Hepatocyte (in vitro differentiated cells): ENCODE data around the gene SMTN. TPM values are rescaled to one million over a fixed set of nuclear protein-coding genes. Genes with fewer than 3 reads are reported as not detected.

Experiments
- DNase-seq: peaks from one replicate; pipeline ENCODE4 v3.0.0-alpha.2; 2016; ENCODE audit warnings: low spot score
- H2AFZ ChIP-seq: fragments of 200-600 bp; sonication (generic); 2 replicates; pipeline ENCODE4 v1.6.0; 2016; ENCODE audit warnings: antibody characterized with exemption, mild to moderate bottlenecking
- H3K27ac ChIP-seq: fragments of 200-600 bp; sonication (generic); 2 replicates; pipeline ENCODE4 v1.5.1; 2016; ENCODE audit warnings: mild to moderate bottlenecking
- H3K27me3 ChIP-seq: fragments of 200-600 bp; sonication (generic); 2 replicates; pipeline ENCODE4 v1.6.1; 2016
- H3K36me3 ChIP-seq: fragments of 200-600 bp; sonication (generic); replicated peaks from 2 replicates; pipeline ENCODE4 v1.5.1; 2016; ENCODE audit warnings: low read depth; ENCODE audit not compliant: insufficient read depth
- H3K4me1 ChIP-seq: fragments of 200-600 bp; sonication (generic); 2 replicates; pipeline ENCODE4 v1.5.1; 2016; ENCODE audit warnings: mild to moderate bottlenecking, moderate library complexity; ENCODE audit not compliant: insufficient read depth
- H3K4me2 ChIP-seq: fragments of 200-600 bp; sonication (generic); 2 replicates; pipeline ENCODE4 v1.6.0; 2016
- H3K4me3 ChIP-seq: fragments of 200-600 bp; sonication (generic); 2 replicates; pipeline ENCODE4 v1.5.1; 2016; ENCODE audit warnings: mild to moderate bottlenecking
- H3K79me2 ChIP-seq: fragments of 200-600 bp; sonication (generic); 2 replicates; pipeline ENCODE4 v1.6.0; 2017; ENCODE audit warnings: mild to moderate bottlenecking
- H3K9me2 ChIP-seq: fragments of 200-600 bp; sonication (generic); replicated peaks from 2 replicates; pipeline ENCODE4 v1.6.0; 2017; ENCODE audit warnings: mild to moderate bottlenecking; ENCODE audit not compliant: insufficient read depth
- H3K9me3 ChIP-seq: fragments of 200-600 bp; sonication (generic); 2 replicates; pipeline ENCODE4 v1.5.1; 2016; ENCODE audit warnings: low read depth, mild to moderate bottlenecking
- H4K20me1 ChIP-seq: fragments of 200-600 bp; sonication (generic); 2 replicates; pipeline ENCODE4 v1.6.0; 2016; ENCODE audit warnings: mild to moderate bottlenecking; ENCODE audit not compliant: insufficient read depth, poor library complexity, severe bottlenecking
- EZH2 ChIP-seq: fragments of 200-600 bp; sonication (generic); IDR thresholded peaks from 2 replicates; pipeline ENCODE4 v1.6.1; 2016; ENCODE audit warnings: antibody characterized with exemption, mild to moderate bottlenecking, borderline replicate concordance
- EZH2phosphoT487 ChIP-seq: fragments of 200-600 bp; sonication (generic); IDR thresholded peaks from one replicate; pipeline ENCODE4 v1.6.1; 2018; ENCODE audit warnings: antibody characterized with exemption, mild to moderate bottlenecking, low read depth, moderate library complexity; ENCODE audit not compliant: unreplicated experiment, severe bottlenecking
- WGBS: methylation state at CpG from one replicate; pipeline ENCODE4 v1.1.6; 2016; ENCODE audit warnings: low lambda C conversion rate; ENCODE audit errors: missing lambda C conversion rate; 5-methylcytosine and 5-hydroxymethylcytosine counted together
- polyA plus RNA-seq: library from polyadenylated mRNA; unstranded; fragments of >200 nt; fragmentation: Nextera tagmentation; extraction: Ambion mirVana; gene quantifications from 2 replicates; pipeline ENCODE4 v1.2.1, GENCODE V29; 2016
- total RNA-seq: library from RNA; depleted of rRNA; stranded (reverse); fragments of >200 nt; gene quantifications from 2 replicates; pipeline ENCODE4 v1.2.3, GENCODE V29; 2014
- TF ChIP-seq, protein P1 (sequence below): fragments of 200-600 bp; sonication (generic); IDR thresholded peaks from 2 replicates; pipeline ENCODE4 v1.5.1; 2016; ENCODE audit warnings: antibody characterized with exemption, mild to moderate bottlenecking; ENCODE audit not compliant: poor library complexity

SMTN gene
- total and polyA plus RNA-seq, 2 experiments from 2014 or later, result 64.7 to 88.7 TPM

- Histone ChIP-seq H2AFZ (no peak overlapping the region), H3K27me3 (no peaks in the 10 kb centered on the region), H3K36me3 (no peaks in the 10 kb centered on the region), H3K9me2 (no peaks in the 10 kb centered on the region), H3K27ac (peak overlapping the region; percentile 91), H3K79me2 (peaks cover 44% of the 10 kb centered on the region), H3K4me2 (peak overlapping the region; percentile 89), H3K4me1 (peaks cover 29% of the 10 kb centered on the region), H4K20me1 (peaks cover 3% of the 10 kb centered on the region), H3K9me3 (no peaks in the 10 kb centered on the region), H3K4me3 (peak overlapping the region; percentile 69)
- WGBS, result 41% methylated on average over 6 of the region's 13 CpGs
- peak; percentile 26 for DNase-seq
- TF ChIP-seq, protein P1, sequence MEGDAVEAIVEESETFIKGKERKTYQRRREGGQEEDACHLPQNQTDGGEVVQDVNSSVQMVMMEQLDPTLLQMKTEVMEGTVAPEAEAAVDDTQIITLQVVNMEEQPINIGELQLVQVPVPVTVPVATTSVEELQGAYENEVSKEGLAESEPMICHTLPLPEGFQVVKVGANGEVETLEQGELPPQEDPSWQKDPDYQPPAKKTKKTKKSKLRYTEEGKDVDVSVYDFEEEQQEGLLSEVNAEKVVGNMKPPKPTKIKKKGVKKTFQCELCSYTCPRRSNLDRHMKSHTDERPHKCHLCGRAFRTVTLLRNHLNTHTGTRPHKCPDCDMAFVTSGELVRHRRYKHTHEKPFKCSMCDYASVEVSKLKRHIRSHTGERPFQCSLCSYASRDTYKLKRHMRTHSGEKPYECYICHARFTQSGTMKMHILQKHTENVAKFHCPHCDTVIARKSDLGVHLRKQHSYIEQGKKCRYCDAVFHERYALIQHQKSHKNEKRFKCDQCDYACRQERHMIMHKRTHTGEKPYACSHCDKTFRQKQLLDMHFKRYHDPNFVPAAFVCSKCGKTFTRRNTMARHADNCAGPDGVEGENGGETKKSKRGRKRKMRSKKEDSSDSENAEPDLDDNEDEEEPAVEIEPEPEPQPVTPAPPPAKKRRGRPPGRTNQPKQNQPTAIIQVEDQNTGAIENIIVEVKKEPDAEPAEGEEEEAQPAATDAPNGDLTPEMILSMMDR, result no peak
- TF ChIP-seq EZH2phosphoT487 (no peak), EZH2 (no peak)
Observed at GRCh38 chr22:31085493-31085824, 4.3 kb downstream of the SMTN start.

- Histone ChIP-seq H3K4me3 (no peak overlapping the region), H3K27me3 (no peaks in the 10 kb centered on the region), H3K36me3 (no peaks in the 10 kb centered on the region)
Observed at GRCh38 chr22:31085928-31086327, 4.8 kb downstream of the SMTN start.

DNA sequence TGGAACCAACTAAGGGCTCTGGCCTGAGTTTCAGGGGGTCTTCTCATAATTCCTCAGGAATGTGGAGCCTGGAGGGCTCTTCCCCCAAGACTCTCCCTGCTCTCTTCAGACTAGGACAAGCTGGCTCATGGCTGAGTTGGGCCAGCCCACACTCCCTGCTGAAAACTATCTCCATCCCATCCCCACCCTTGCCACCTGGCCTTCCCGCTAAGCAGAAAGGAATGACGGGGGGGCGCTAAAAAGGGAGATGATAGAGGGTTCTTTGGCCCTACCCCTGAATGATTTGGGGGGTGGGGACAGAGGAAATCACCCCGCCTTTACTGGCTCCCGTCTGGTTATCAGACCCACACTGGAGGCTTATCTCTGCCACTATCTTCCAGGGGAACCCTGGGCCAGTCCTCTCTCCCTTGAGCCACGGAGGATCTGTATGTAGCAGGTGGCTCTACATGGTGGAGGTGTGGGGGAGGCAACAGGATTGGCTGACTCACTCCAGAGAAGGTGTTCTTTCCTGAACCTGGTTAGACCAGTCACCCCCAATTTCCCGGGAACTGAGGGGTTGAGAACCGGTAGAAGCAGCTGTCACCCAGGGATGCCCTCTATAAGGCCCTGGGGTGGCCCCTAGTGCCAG is 5.7 kb downstream of the SMTN start:
- no peak overlapping the region for H3K4me2 ChIP-seq
- DNase-seq, result peak; percentile 9
- no peaks in the 10 kb centered on the region for H3K27me3 ChIP-seq
- no peaks in the 10 kb centered on the region for H3K36me3 ChIP-seq
- 73% methylated on average over 8 of the region's 8 CpGs for WGBS
- H3K9me3 ChIP-seq, result no peaks in the 10 kb centered on the region
- peaks cover 3% of the 10 kb centered on the region for H4K20me1 ChIP-seq
- TF ChIP-seq, protein P1, result no peak
- TF ChIP-seq EZH2 (no peak), EZH2phosphoT487 (no peak)
- H3K4me1 ChIP-seq, result peaks cover 27% of the 10 kb centered on the region
- H3K4me3 ChIP-seq, result no peak overlapping the region
- no peak overlapping the region for H3K27ac ChIP-seq
- peaks cover 38% of the 10 kb centered on the region for H3K79me2 ChIP-seq
- no peak overlapping the region for H2AFZ ChIP-seq
- no peaks in the 10 kb centered on the region for H3K9me2 ChIP-seq

More at GRCh38 chr22:31085928-31086327, 4.8 kb downstream of the SMTN start:
- DNase-seq, result no peak
- Histone ChIP-seq H2AFZ (no peak overlapping the region), H3K4me2 (peak overlapping the region; percentile 89), H4K20me1 (peaks cover 3% of the 10 kb centered on the region), H3K79me2 (peaks cover 44% of the 10 kb centered on the region), H3K9me2 (no peaks in the 10 kb centered on the region), H3K4me1 (peaks cover 28% of the 10 kb centered on the region), H3K27ac (peak overlapping the region; percentile 91), H3K9me3 (no peaks in the 10 kb centered on the region)
- WGBS, result 97% methylated on average over 3 of the region's 3 CpGs
- TF ChIP-seq EZH2phosphoT487, result no peak
- TF ChIP-seq, protein P1, result no peak
- no peak for TF ChIP-seq EZH2
